Activated T-helper 17 cell treated with anti-CD3 and anti-CD28 coated beads, Interleukin-2, amount 50 U/mL, for 72 hours (primary cell): ENCODE measurements around the gene KLF7. TPM values are rescaled to one million over a fixed set of nuclear protein-coding genes. Genes with fewer than 3 reads are reported as not detected.
A peak's percentile ranks its signal among the peaks of the same experiment; 100 is the strongest.

Source experiments
- ATAC-seq: fragments of 150-1000 bp; cut with Tn5 transposase; replicated peaks from 2 replicates; pipeline ENCODE4 v1.10.0; 2021; ENCODE audit warnings: mild to moderate bottlenecking, moderate library complexity
- H3K27ac Mint-ChIP-seq: one replicate; pipeline ENCODE4 v1.8.0; 2022; ENCODE audit warnings: mixed read lengths
- H3K27me3 Mint-ChIP-seq: one replicate; pipeline ENCODE4 v1.8.0; 2022; ENCODE audit warnings: mixed read lengths
- H3K36me3 Mint-ChIP-seq: one replicate; pipeline ENCODE4 v1.8.0; 2022; ENCODE audit warnings: low read depth, mild to moderate bottlenecking, mixed read lengths
- H3K4me1 Mint-ChIP-seq: one replicate; pipeline ENCODE4 v1.8.0; 2022; ENCODE audit warnings: mixed read lengths
- H3K4me3 Mint-ChIP-seq: one replicate; pipeline ENCODE4 v1.8.0; 2022; ENCODE audit warnings: mild to moderate bottlenecking, mixed read lengths
- H3K9me3 Mint-ChIP-seq: one replicate; pipeline ENCODE4 v1.8.0; 2022; ENCODE audit warnings: mixed read lengths
- total RNA-seq, 2 donors: library from RNA; stranded (reverse); gene quantifications; one replicate each; pipeline ENCODE4 v1.2.3, GENCODE V29; 2022

Gene KLF7
- total RNA-seq, 2 donors from 2014 or later = 32.8 to 40.6 TPM

DNA sequence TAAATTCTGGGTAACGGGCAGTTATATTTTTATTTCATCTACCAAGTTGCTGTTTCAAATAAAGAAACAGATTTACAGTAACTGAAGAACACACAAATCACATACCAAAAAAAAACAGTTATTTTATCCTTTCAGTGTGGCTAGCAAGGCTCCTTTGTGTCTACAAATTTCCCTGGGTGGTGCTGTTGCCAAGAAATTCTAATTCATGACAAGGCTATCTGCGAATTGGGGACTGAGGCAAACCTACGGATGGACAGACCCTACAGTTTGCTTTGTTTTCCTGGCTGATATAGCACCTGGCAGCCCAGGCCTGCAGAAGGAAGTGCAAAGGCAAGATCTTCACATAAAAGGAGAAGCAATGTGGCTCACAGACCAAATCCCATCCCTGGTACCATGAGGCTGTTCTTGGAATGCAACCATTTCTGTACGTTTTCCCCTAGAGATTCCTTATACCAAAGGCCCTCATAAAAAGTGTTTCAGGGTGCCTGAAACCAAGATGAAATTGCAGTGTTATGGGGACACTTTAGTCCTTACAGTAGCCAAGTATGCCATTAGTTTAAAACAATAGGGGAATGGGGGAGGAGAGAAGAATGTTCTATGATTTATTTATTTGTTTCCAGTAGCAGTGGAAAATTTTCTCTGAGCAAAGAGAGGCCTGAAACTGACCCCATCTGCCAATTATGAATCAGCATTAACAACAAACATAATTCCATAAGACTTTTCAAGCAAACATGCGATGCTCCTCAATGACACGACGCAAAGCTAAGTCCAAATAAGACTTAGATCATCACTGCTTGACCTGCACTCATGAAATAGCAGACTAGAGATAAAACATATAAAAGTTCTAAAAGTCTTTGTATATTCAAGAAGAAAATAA is 4.3 kb downstream of the KLF7 start:
- ATAC-seq = no peak
- peaks cover 4% of the 10 kb centered on the region for H3K27me3 Mint-ChIP-seq

DNA sequence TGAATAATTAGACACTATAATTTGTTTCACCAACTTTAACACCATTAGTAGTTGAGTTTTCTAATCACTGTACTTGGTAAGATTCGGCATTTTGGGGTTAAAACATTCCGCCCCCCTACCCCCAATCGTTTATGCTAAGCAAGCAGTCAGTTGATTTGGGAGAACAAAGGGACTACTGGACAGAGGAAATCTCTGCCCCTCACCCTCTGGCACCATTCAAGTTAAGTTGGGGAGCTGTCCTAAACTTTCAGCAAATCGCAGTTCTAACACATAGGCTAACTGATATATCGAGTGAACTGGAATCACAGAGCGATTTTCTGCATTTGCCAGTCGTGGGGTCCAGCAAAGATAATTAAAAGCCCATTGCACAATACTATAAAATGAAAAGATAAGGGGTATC is 5.6 kb downstream of the KLF7 start:
- Mint-ChIP-seq H3K27ac (no peak overlapping the region), H3K4me3 (no peak overlapping the region), H3K4me1 (peaks cover 43% of the 10 kb centered on the region), H3K36me3 (peaks cover 39% of the 10 kb centered on the region), H3K27me3 (peaks cover 4% of the 10 kb centered on the region), H3K9me3 (peaks cover 4% of the 10 kb centered on the region)
- ATAC-seq = no peak

More for the DNA sequence above, 4.3 kb downstream of the KLF7 start:
- Mint-ChIP-seq H3K27ac (no peak overlapping the region), H3K36me3 (peaks cover 52% of the 10 kb centered on the region), H3K4me1 (peaks cover 32% of the 10 kb centered on the region), H3K9me3 (peaks cover 4% of the 10 kb centered on the region), H3K4me3 (peak overlapping the region; percentile 95)

DNA sequence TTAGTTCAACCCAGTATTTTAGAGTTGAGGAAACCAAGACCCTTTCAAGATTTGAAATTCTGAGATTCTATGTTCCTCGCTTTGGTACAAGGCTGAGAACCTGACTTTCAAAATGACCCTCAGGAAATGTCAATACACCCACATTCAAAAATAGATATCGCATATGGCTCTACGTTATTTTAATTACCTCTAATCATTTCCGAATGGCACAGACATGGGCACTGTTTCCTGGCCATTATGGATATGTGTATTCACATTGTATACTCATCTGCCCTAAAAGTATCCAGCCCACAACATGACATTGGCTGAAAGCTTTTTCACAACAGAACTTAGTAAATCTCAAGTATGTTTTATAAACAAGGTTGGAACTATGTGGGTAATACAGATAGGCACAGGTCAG is 6.7 kb downstream of the KLF7 start:
- Mint-ChIP-seq H3K4me3 (no peak overlapping the region), H3K27me3 (peaks cover 2% of the 10 kb centered on the region), H3K27ac (no peak overlapping the region), H3K9me3 (peaks cover 4% of the 10 kb centered on the region), H3K36me3 (peaks cover 37% of the 10 kb centered on the region), H3K4me1 (peaks cover 45% of the 10 kb centered on the region)
- ATAC-seq = no peak

- Mint-ChIP-seq H3K36me3 (peaks cover 32% of the 10 kb centered on the region), H3K27ac (peak overlapping the region; percentile 69), H3K4me3 (peak overlapping the region; percentile 45), H3K9me3 (peaks cover 4% of the 10 kb centered on the region), H3K27me3 (peaks cover 5% of the 10 kb centered on the region), H3K4me1 (peaks cover 43% of the 10 kb centered on the region)
- ATAC-seq = no peak
Measured at GRCh38 chr2:207157731-207158130, 8.0 kb downstream of the KLF7 start.

DNA sequence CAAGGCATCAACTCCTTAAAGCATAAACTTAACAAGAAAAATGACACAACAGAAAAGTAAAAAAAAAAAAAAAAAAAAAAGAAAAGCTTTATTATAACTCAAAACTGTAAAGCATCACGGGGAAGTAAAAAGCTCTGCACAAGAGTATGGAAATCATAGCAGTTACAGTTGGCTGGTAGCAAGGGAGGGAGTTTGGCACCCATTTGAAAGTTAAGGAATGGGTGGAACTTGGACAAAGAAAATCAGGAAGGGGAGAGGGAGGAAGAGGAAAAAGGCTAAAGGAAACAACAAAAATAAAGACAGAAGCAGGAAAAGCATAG is 8.6 kb downstream of the KLF7 start:
- H3K27ac Mint-ChIP-seq = peak overlapping the region; percentile 69
- H3K9me3 Mint-ChIP-seq = peaks cover 4% of the 10 kb centered on the region
- no peak for ATAC-seq
- H3K4me3 Mint-ChIP-seq = peak overlapping the region; percentile 45
- H3K36me3 Mint-ChIP-seq = peaks cover 32% of the 10 kb centered on the region
- H3K27me3 Mint-ChIP-seq = peaks cover 5% of the 10 kb centered on the region
- H3K4me1 Mint-ChIP-seq = peaks cover 48% of the 10 kb centered on the region

DNA sequence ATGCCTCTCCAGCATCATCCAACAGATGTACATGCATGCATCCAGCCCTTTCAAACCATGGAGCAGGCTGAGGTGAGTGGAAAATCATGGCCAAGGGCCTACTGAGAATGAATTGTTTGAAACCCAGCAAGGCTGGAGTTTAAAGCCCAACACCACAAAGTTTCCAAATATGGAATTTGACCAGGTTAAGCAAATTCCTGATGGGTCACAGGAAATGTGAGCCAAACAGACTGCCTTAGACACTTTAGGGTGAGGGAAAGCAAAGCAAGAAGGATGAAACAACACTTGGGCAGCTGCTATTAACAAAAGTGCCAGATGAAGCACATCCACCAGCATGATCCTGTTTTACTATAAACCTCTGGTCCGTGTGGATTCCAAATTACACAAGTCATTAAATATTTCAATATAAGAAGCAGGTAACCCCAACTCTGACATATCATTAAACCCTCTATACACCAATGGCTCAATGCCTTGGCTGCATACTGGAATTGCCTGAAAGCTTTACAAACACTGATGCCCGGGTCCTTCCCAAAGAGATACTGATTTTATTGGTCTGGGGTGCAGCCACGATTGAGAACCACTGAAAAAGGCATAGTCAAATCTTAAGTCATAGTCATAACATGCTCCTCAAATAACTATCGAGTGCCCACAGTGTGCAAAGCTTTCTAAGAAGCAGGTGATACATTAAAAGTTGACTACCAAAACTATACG is 9.1 kb downstream of the KLF7 start:
- Mint-ChIP-seq H3K9me3 (peaks cover 4% of the 10 kb centered on the region), H3K27ac (peak overlapping the region; percentile 69), H3K36me3 (peaks cover 32% of the 10 kb centered on the region), H3K4me3 (peak overlapping the region; percentile 45), H3K4me1 (peaks cover 48% of the 10 kb centered on the region), H3K27me3 (peaks cover 5% of the 10 kb centered on the region)
- peak; percentile 91 for ATAC-seq

DNA sequence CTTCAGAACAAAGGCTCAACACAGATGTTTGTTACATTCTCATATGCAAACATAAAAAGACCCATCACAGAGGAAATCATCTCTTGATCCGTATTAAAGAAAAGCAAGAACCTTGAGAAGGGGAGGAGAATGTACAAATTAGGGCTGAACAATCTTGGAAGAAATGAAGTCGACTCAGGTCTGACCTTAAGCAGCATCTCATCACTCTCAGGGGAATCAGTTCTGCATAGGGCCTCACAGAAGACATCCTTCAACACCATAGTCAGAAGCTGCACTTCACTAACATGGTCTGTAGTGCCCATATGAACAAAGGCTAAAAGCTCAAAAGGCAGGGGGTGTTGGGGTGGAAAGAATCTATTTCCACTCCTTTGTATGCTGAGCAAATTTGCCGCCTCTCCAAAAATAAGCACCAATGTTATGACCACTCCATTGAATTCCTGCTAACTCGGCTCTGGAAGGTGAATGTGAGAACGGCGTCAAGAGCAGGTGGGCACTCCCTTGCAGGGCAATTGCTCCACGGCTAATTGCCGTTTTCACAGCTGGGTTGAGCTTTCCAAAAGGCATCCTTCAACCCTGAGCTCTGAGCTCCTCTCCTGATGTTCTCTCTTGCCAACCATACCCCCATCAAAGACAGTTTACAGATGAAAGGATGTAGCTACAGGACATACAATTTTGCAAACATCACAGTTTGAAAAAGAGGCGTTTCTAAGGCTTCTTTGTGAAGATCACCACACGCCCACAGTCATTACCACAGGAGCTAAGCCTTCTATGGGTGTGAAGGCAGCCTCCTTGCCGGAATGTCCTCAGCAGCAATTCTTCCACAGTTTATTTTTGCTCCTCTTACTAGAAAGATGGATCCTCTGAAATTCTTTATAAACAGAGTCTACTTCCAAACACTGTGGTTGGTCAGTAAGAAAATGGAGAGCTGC is 10.0 kb downstream of the KLF7 start:
- Mint-ChIP-seq H3K27me3 (peaks cover 5% of the 10 kb centered on the region), H3K4me3 (peak overlapping the region; percentile 45), H3K27ac (peak overlapping the region; percentile 69), H3K9me3 (peaks cover 4% of the 10 kb centered on the region), H3K36me3 (peaks cover 32% of the 10 kb centered on the region), H3K4me1 (peaks cover 48% of the 10 kb centered on the region)
- peak; percentile 24 for ATAC-seq

- Mint-ChIP-seq H3K36me3 (peaks cover 37% of the 10 kb centered on the region), H3K9me3 (peaks cover 4% of the 10 kb centered on the region), H3K27ac (no peak overlapping the region), H3K4me1 (peaks cover 55% of the 10 kb centered on the region), H3K27me3 (peaks cover 5% of the 10 kb centered on the region), H3K4me3 (peak overlapping the region; percentile 45)
- ATAC-seq = no peak
Measured at GRCh38 chr2:207154556-207155510, 10.9 kb downstream of the KLF7 start.

DNA sequence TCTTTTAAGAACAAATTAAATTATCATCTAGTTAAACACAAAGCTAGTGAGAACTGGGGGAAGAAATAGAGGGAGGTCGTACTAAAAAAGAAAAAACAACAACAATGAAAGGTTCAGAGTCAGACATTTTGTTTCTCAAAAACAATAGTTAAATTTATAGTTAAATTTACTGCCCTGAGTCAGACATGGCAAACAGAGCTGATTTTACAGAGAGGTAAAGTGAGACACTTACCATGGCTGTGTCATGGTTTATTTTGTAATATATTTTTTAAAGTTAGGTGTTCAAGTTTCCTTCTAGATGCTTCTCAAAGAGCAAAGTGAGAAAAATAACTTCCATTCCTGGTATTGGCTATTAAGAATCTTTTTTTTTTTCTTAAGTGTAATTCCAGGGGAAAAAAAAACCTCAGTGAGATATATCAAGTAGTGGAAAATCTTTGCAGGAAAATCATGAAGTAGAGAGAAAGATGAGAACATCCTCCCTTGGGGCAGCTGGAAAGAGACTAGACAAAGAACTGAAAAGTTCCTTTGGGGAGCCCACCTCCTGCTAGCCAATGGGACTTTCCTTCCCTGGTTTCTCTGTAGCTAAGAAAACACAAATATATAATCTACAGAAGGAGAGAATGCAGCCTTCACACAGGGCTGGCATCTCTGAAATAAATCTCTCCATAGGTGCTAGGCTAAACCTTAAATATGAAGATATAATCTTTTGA is 12.3 kb downstream of the KLF7 start:
- Mint-ChIP-seq H3K4me1 (peaks cover 68% of the 10 kb centered on the region), H3K27me3 (peaks cover 5% of the 10 kb centered on the region), H3K9me3 (peaks cover 4% of the 10 kb centered on the region), H3K4me3 (peak overlapping the region; percentile 3), H3K27ac (no peak overlapping the region), H3K36me3 (peaks cover 46% of the 10 kb centered on the region)
- no peak for ATAC-seq

DNA sequence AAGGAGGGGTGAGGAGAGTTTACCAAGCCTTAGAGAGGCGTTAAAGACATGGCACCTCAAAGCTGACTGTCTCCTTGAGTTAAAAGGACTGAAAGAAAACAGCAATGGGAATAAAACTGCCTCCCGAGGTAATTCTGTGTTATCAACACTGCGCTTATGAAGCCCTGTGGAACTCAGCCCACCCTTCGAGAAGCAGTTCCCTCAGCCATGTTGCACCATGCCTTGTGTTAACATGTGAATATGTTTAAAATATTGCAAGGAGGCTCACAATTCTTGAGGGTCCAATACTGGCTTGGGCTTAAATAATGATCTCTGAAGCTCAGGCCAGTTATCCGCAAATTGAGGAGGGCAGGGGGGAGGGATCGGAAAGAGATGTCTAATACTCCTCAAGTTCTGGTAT is 14.7 kb downstream of the KLF7 start:
- H3K27ac Mint-ChIP-seq = no peak overlapping the region
- no peaks in the 10 kb centered on the region for H3K9me3 Mint-ChIP-seq
- no peak for ATAC-seq
- peaks cover 53% of the 10 kb centered on the region for H3K36me3 Mint-ChIP-seq
- no peak overlapping the region for H3K4me3 Mint-ChIP-seq
- peaks cover 5% of the 10 kb centered on the region for H3K27me3 Mint-ChIP-seq
- peaks cover 48% of the 10 kb centered on the region for H3K4me1 Mint-ChIP-seq

GRCh38 chr2:207150284-207150683 is 15.5 kb downstream of the KLF7 start:
- Mint-ChIP-seq H3K4me3 (peak overlapping the region; percentile 38), H3K9me3 (no peaks in the 10 kb centered on the region), H3K36me3 (peaks cover 53% of the 10 kb centered on the region), H3K4me1 (peaks cover 44% of the 10 kb centered on the region), H3K27ac (no peak overlapping the region), H3K27me3 (peaks cover 5% of the 10 kb centered on the region)
- no peak for ATAC-seq

DNA sequence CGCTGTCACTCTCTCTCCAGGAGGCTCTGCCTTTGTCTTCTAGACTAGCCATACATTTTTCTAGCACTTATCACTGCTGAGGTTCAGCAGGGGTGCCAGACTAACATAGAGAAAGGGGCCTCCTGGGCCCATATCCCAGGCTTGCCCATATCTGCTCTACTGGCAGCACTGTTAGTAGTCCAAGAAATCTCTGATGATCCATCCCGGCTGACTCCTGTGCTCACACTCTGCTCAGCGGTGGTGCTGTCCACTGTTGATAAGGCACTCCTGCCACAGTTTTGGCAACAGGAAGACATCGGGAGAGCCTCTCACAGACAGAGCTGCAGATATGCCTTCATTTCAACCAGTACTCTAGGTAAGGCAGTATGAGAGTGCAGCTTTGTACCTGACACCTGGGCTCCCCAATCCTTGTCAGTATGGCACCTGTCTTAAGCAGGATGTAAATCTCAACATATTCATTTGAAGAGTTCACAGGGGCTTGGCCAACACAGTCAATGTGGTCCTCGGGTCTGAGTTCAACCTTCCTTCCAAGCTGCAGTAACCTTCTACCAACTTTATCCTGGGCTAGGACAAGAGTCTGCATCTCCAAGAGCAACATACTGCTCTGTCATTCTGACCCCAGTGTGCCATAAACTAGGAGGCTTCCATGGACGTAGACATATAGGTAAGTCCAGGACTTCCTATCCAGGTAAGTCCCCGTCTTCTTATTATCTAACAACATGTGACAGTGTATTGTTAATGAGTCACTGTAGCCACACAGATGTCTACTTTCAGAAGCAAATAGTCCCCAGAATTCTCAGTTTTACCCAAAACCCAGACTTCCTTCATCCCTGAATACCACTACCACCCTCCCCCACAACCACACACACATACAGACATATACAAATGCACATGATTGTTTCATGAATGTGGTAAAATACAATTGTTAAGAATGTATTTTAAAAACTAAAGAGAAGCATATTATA is 16.2 kb downstream of the KLF7 start:
- H3K27ac Mint-ChIP-seq = peak overlapping the region; percentile 37
- peaks cover 51% of the 10 kb centered on the region for H3K36me3 Mint-ChIP-seq
- peaks cover 40% of the 10 kb centered on the region for H3K4me1 Mint-ChIP-seq
- peak; percentile 94 for ATAC-seq
- peaks cover 5% of the 10 kb centered on the region for H3K27me3 Mint-ChIP-seq
- peak overlapping the region; percentile 38 for H3K4me3 Mint-ChIP-seq
- H3K9me3 Mint-ChIP-seq = no peaks in the 10 kb centered on the region
